ENCODE data around the gene PRRT1B.
"Not testable (repeated sequence)": the region's sequence is repeated elsewhere in the genome, so short reads cannot be mapped to it uniquely, and the experiment has no call there.

PRRT1B gene

DNA sequence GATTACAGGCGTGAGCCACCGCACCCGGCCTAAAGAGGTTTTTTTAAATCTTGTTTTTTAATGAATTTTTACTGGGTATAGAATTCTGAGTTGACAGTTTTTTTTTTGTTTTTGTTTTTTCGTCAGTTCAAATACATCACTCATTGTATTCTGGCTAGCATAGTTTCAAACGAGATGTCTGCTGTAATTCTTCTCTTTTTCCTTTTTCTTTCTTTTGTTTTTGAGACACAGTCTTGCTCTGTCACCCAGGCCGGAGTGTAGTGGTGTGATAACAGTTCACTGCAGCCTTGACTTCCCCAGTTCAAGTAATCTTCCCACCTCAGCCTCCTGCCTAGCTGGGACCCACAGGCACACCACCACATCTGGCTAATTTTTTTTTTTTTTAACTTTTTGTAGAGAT is 2.2 kb upstream of the PRRT1B start:
- Histone ChIP-seq H2AFZ (ENCODE audit: low read depth) (no peak overlapping the region), H3K4me1 (ENCODE audit: low read depth, poor library complexity, severe bottlenecking) (no peaks in the 10 kb centered on the region), H3K79me2 (ENCODE audit: insufficient read depth, low read depth) (no peaks in the 10 kb centered on the region), H3K27me3 (ENCODE audit: insufficient read depth, low read depth) (peaks cover 1% of the 10 kb centered on the region; the same call in 1 of the 2 replicates), H4K20me1 (ENCODE audit: insufficient read depth) (no peaks in the 10 kb centered on the region), H3K4me2 (no peak overlapping the region), H3K9ac (no peak overlapping the region), H3K27ac (no peak overlapping the region), H3K36me3 (ENCODE audit: insufficient read depth) (no peaks in the 10 kb centered on the region), H3K4me3 (IDR thresholded peaks at IDR 0.05; ENCODE audit: insufficient read depth, low read depth, low read length) (no peak overlapping the region)
- TF ChIP-seq, protein P1, sequence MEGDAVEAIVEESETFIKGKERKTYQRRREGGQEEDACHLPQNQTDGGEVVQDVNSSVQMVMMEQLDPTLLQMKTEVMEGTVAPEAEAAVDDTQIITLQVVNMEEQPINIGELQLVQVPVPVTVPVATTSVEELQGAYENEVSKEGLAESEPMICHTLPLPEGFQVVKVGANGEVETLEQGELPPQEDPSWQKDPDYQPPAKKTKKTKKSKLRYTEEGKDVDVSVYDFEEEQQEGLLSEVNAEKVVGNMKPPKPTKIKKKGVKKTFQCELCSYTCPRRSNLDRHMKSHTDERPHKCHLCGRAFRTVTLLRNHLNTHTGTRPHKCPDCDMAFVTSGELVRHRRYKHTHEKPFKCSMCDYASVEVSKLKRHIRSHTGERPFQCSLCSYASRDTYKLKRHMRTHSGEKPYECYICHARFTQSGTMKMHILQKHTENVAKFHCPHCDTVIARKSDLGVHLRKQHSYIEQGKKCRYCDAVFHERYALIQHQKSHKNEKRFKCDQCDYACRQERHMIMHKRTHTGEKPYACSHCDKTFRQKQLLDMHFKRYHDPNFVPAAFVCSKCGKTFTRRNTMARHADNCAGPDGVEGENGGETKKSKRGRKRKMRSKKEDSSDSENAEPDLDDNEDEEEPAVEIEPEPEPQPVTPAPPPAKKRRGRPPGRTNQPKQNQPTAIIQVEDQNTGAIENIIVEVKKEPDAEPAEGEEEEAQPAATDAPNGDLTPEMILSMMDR (conservative IDR thresholded peaks at IDR 0.05; ENCODE audit: low read depth, low read length) = no peak

- Histone ChIP-seq H3K9ac (no peak overlapping the region), H2AFZ (ENCODE audit: low read depth) (no peak overlapping the region), H3K27ac (no peak overlapping the region), H3K27me3 (ENCODE audit: insufficient read depth, low read depth) (peaks cover 9% of the 10 kb centered on the region; the same call in 1 of the 2 replicates), H3K36me3 (ENCODE audit: insufficient read depth) (no peaks in the 10 kb centered on the region), H4K20me1 (ENCODE audit: insufficient read depth) (no peaks in the 10 kb centered on the region), H3K4me1 (ENCODE audit: low read depth, poor library complexity, severe bottlenecking) (no peaks in the 10 kb centered on the region), H3K4me2 (no peak overlapping the region), H3K4me3 (IDR thresholded peaks at IDR 0.05; ENCODE audit: insufficient read depth, low read depth, low read length) (no peak overlapping the region), H3K79me2 (ENCODE audit: insufficient read depth, low read depth) (no peaks in the 10 kb centered on the region)
- TF ChIP-seq, protein P1 (conservative IDR thresholded peaks at IDR 0.05; ENCODE audit: low read depth, low read length) = no peak
Measured at GRCh38 chr9:131545786-131546335, 538 bp downstream of the PRRT1B start.

DNA sequence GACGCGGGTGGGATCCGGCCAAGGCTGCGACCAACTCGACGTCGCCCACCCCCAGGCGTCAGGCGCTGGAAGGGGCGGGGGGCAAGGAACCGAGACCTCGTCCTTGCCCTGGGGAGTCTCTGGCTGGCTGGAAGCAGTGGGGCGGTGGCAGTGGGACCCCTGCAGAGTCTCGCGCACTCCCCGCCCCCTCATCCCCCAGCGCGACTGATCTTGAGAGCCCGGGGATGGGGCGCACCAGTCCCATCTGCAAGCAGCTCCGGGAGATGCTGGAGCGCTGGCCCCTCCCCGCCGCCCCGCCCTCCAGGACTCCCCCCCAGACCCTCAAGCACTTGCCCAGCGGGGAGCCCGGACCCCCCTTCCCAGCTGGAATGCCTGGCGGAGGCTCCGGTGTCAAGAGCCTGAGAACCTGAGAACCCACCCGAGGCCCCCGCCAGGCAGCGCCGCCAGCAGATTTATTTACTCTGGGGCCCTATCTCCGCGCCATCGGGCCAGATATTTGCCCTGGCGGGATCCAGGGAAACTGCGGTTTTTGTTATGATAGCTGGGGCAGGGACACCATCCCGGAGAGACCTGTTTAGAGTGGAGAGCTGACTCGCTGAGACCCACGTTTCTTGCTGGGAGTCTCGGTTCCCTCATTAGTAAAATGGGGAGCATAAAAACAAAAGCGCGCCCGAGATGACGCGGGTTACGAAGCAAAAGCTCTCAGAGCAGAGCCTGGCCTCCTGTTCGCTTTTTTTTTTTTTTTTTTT is 1.2 kb downstream of the PRRT1B start:
- Histone ChIP-seq H4K20me1 (ENCODE audit: insufficient read depth) (no peaks in the 10 kb centered on the region), H3K79me2 (ENCODE audit: insufficient read depth, low read depth) (no peaks in the 10 kb centered on the region), H3K9ac (no peak overlapping the region), H3K4me3 (IDR thresholded peaks at IDR 0.05; ENCODE audit: insufficient read depth, low read depth, low read length) (no peak overlapping the region), H2AFZ (ENCODE audit: low read depth) (no peak overlapping the region), H3K36me3 (ENCODE audit: insufficient read depth) (no peaks in the 10 kb centered on the region), H3K27me3 (ENCODE audit: insufficient read depth, low read depth) (peaks cover 9% of the 10 kb centered on the region; the same call in 1 of the 2 replicates), H3K4me2 (no peak overlapping the region), H3K27ac (no peak overlapping the region), H3K4me1 (ENCODE audit: low read depth, poor library complexity, severe bottlenecking) (no peaks in the 10 kb centered on the region)
- TF ChIP-seq, protein P1 (conservative IDR thresholded peaks at IDR 0.05; ENCODE audit: low read depth, low read length) = no peak

DNA sequence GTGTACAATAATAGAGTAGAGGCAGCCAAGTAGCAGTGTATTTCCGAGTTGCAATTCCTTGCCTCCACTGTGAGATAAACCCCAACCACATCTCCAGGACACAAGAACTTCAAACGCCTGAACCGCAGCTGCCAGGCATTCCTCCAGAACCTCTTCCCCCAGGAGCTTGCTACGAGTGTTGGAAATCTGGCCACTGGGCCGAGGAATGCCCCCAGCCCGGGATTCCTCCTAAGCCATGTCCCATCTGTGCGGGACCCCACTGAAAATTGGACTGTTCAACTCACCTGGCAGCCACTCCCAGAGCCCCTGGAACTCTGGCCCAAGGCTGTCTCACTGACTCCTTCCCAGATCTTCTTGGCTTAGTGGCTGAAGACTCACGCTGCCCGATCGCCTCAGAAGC is 3.9 kb downstream of the PRRT1B start:
- not testable (repeated sequence) for H4K20me1 ChIP-seq (ENCODE audit: insufficient read depth); H3K4me3 ChIP-seq (IDR thresholded peaks at IDR 0.05; ENCODE audit: insufficient read depth, low read depth, low read length); H3K79me2 ChIP-seq (ENCODE audit: insufficient read depth, low read depth); H3K36me3 ChIP-seq (ENCODE audit: insufficient read depth); H3K9ac ChIP-seq; H3K4me2 ChIP-seq; H3K27me3 ChIP-seq (ENCODE audit: insufficient read depth, low read depth); H2AFZ ChIP-seq (ENCODE audit: low read depth); H3K4me1 ChIP-seq (ENCODE audit: low read depth, poor library complexity, severe bottlenecking); H3K27ac ChIP-seq

DNA sequence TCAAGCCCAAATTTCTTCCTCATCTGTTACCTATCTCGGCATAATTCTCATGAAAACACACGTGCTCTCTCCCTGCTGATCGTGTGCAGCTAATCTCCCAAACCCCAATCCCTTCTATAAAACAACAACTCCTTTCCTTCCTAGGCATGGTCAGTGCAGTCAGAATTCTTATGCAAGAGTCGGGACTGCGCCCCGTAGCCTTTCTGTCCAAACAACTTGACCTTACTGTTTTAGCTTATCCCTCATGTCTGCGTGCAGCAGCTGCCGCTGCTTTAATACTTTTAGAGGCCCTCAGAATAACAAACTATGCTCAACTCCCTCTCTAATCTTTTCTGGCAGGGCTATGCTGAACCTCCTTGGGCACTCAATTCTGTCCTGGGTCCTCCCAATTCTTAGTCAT is 5.1 kb downstream of the PRRT1B start:
- not testable (repeated sequence) for H3K79me2 ChIP-seq (ENCODE audit: insufficient read depth, low read depth)

More for the DNA sequence above, 5.1 kb downstream of the PRRT1B start:
- H3K36me3 ChIP-seq (ENCODE audit: insufficient read depth); H3K4me2 ChIP-seq; H3K27me3 ChIP-seq (ENCODE audit: insufficient read depth, low read depth); H4K20me1 ChIP-seq (ENCODE audit: insufficient read depth); H3K4me3 ChIP-seq (IDR thresholded peaks at IDR 0.05; ENCODE audit: insufficient read depth, low read depth, low read length); H3K4me1 ChIP-seq (ENCODE audit: low read depth, poor library complexity, severe bottlenecking); H3K9ac ChIP-seq; H3K27ac ChIP-seq; H2AFZ ChIP-seq (ENCODE audit: low read depth): not testable (repeated sequence)

Data from KMS-11 (cell line).